Suprapubic skin (tissue), 4 donors: ENCODE results near the gene CDC14A. TPM values are rescaled to one million over a fixed set of nuclear protein-coding genes. Genes with fewer than 3 reads are reported as not detected.

ENCODE experiments used
- DNase-seq, 2 donors: peaks; one replicate each; pipeline ENCODE4 v3.0.0-alpha.2; 2019; ENCODE audit warnings: low spot score in 2 of 2
- H3K27ac ChIP-seq: fragments of 200-600 bp; sonication (generic); one replicate; pipeline ENCODE4 v1.5.1; 2019
- H3K27me3 ChIP-seq: fragments of 200-600 bp; sonication (generic); one replicate; pipeline ENCODE4 v1.5.1; 2019
- H3K36me3 ChIP-seq: fragments of 200-600 bp; sonication (generic); one replicate; pipeline ENCODE4 v1.5.1; 2019
- H3K4me1 ChIP-seq: fragments of 200-600 bp; sonication (generic); one replicate; pipeline ENCODE4 v1.5.1; 2019
- H3K4me3 ChIP-seq: fragments of 200-600 bp; sonication (generic); one replicate; pipeline ENCODE4 v1.5.1; 2019; ENCODE audit warnings: mild to moderate bottlenecking
- H3K9me3 ChIP-seq: fragments of 200-600 bp; sonication (generic); one replicate; pipeline ENCODE4 v1.5.1; 2019
- CTCF ChIP-seq, 2 donors: fragments of 200-600 bp in 1 of 2; fragments of 450-650 bp in 1 of 2; sonication (generic) in 1 of 2; IDR thresholded peaks; one replicate each; pipeline ENCODE4 v1.5.1; 2016 to 2019; ENCODE audit warnings: antibody characterized with exemption in 2 of 2, mild to moderate bottlenecking in 1 of 2, moderate library complexity in 1 of 2
- EP300 ChIP-seq: sonication (generic); formaldehyde crosslinking; IDR thresholded peaks from one replicate; pipeline ENCODE4 v1.6.1; 2017; ENCODE audit warnings: antibody characterized with exemption
- POLR2A ChIP-seq, 2 donors: fragments of 450-650 bp; IDR thresholded peaks; one replicate each; pipeline ENCODE4 v1.6.1; 2017; ENCODE audit warnings: antibody characterized with exemption in 2 of 2, mild to moderate bottlenecking in 2 of 2, moderate library complexity in 2 of 2
- POLR2AphosphoS5 ChIP-seq, 3 donors: sonication (generic); formaldehyde crosslinking; IDR thresholded peaks; one replicate each; pipeline ENCODE4 v1.6.1; 2017; ENCODE audit warnings: antibody characterized with exemption in 3 of 3
- WGBS: methylation state at CpG from one replicate; pipeline ENCODE4 v1.1.5; 2018; 5-methylcytosine and 5-hydroxymethylcytosine counted together
- total RNA-seq, 4 donors: library from RNA; depleted of rRNA; stranded (reverse); fragments of >200 nt; gene quantifications; one replicate each; pipeline ENCODE4 v1.1.0, GENCODE V29; 2016

CDC14A gene
- total RNA-seq, 4 donors from 2014 or later, result 9.9 to 22.8 (median 17.5) TPM

GRCh38 chr1:100455478-100456072 lies 103.3 kb downstream of the CDC14A start:
- peaks cover 10% of the 10 kb centered on the region for H3K4me1 ChIP-seq
- DNase-seq, result no peak
- no peaks in the 10 kb centered on the region for H3K36me3 ChIP-seq
- no peak overlapping the region for H3K4me3 ChIP-seq
- no peaks in the 10 kb centered on the region for H3K27me3 ChIP-seq
- H3K9me3 ChIP-seq, result no peaks in the 10 kb centered on the region
- no peak overlapping the region for H3K27ac ChIP-seq
- no peak for TF ChIP-seq POLR2A (IDR thresholded peaks at IDR 0.05)
- TF ChIP-seq CTCF (IDR thresholded peaks at IDR 0.05), result peak in 1 of 2 donors; percentile 27
- no peak for TF ChIP-seq POLR2AphosphoS5 (IDR thresholded peaks at IDR 0.05)

DNA sequence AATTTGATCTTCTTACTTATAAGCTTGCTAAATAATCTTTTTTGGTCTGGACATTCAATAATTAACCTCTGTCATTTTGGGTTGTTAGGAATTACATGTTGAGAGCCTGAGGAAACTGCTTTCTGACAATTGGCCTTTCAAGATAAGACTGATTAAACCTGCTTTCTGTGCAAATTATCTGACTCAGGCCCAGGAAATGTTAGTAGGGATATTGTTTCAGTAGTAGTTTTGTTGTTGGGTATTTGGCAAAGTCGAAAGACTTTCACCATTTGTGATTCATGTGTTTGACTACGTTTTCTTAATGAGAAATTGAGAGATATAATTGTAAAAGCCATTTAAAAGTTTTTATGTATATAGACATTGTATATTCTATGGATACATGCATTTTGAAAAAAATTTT lies 104.6 kb downstream of the CDC14A start:
- no peak overlapping the region for H3K4me3 ChIP-seq
- H3K4me1 ChIP-seq, result peaks cover 10% of the 10 kb centered on the region
- no peak overlapping the region for H3K27ac ChIP-seq
- 79% methylated on average over 2 of the region's 2 CpGs for WGBS
- no peak for TF ChIP-seq CTCF (IDR thresholded peaks at IDR 0.05)
- no peak for TF ChIP-seq EP300
- no peak for TF ChIP-seq POLR2AphosphoS5 (IDR thresholded peaks at IDR 0.05)
- TF ChIP-seq POLR2A (IDR thresholded peaks at IDR 0.05), result no peak
- H3K9me3 ChIP-seq, result no peaks in the 10 kb centered on the region
- no peak for DNase-seq
- no peaks in the 10 kb centered on the region for H3K27me3 ChIP-seq
- no peaks in the 10 kb centered on the region for H3K36me3 ChIP-seq

- WGBS, result 97% methylated on average over 2 of the region's 2 CpGs
- TF ChIP-seq POLR2AphosphoS5 (IDR thresholded peaks at IDR 0.05) (no peak), EP300 (no peak), POLR2A (IDR thresholded peaks at IDR 0.05) (no peak), CTCF (IDR thresholded peaks at IDR 0.05) (no peak)
- H3K4me1 ChIP-seq, result peaks cover 10% of the 10 kb centered on the region
- H3K4me3 ChIP-seq, result no peak overlapping the region
- no peak overlapping the region for H3K27ac ChIP-seq
- no peaks in the 10 kb centered on the region for H3K9me3 ChIP-seq
- no peak for DNase-seq
- no peaks in the 10 kb centered on the region for H3K27me3 ChIP-seq
- no peaks in the 10 kb centered on the region for H3K36me3 ChIP-seq
Observed at GRCh38 chr1:100457683-100458082, 105.4 kb downstream of the CDC14A start.

GRCh38 chr1:100458661-100459357 lies 106.5 kb downstream of the CDC14A start:
- H3K27me3 ChIP-seq, result no peaks in the 10 kb centered on the region
- TF ChIP-seq CTCF (IDR thresholded peaks at IDR 0.05), result no peak
- TF ChIP-seq POLR2AphosphoS5 (IDR thresholded peaks at IDR 0.05), result no peak
- TF ChIP-seq EP300, result no peak
- TF ChIP-seq POLR2A (IDR thresholded peaks at IDR 0.05), result no peak
- H3K36me3 ChIP-seq, result no peaks in the 10 kb centered on the region
- H3K9me3 ChIP-seq, result no peaks in the 10 kb centered on the region
- H3K27ac ChIP-seq, result no peak overlapping the region
- 62% methylated on average over 6 of the region's 6 CpGs for WGBS
- peaks cover 10% of the 10 kb centered on the region for H3K4me1 ChIP-seq
- no peak overlapping the region for H3K4me3 ChIP-seq
- no peak for DNase-seq

DNA sequence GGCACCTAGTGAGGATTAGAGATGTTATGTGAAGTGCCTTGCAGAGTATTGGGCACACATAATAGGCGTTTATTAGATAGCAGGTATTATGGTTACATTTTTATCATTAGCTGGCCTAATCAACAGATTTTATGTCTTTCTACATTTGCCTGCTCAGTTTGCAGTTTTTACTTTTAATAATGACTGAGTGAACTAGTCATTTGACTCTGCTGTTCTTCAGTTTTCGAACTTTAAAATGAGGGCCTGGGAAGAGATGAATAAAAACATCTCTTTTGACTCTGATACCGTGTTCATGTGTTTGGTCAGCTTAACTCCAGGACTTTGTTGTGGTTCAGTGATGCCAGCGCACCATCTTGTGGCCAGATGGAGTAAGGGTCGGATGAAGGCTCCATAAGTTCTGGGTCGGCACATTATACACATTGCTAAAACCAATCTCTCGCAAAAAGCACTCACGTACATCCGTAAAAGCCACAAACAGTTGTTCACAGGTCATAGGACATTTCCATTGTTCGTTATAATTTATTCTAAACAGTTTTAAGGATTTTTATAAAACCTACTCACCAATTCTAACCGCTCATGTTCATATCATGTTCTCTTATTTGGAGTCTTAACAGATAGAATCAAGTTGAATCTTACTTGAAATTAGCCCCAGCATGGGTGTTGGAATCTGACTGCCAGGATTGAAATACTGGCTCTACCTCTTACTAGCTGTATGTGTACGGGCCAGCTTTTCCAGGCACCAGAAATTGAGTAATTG lies 107.2 kb downstream of the CDC14A start:
- no peak overlapping the region for H3K27ac ChIP-seq
- no peaks in the 10 kb centered on the region for H3K9me3 ChIP-seq
- H3K36me3 ChIP-seq, result no peaks in the 10 kb centered on the region
- DNase-seq, result peak; percentile 74 to 81
- no peaks in the 10 kb centered on the region for H3K27me3 ChIP-seq
- 25% methylated on average over 12 of the region's 12 CpGs for WGBS
- peaks cover 10% of the 10 kb centered on the region for H3K4me1 ChIP-seq
- TF ChIP-seq POLR2AphosphoS5 (IDR thresholded peaks at IDR 0.05) (no peak), CTCF (IDR thresholded peaks at IDR 0.05) (peak; percentile 68 to 80), POLR2A (IDR thresholded peaks at IDR 0.05) (no peak)
- H3K4me3 ChIP-seq, result no peak overlapping the region
